Natural killer cell (primary cell): ENCODE measurements around the gene FRRS1L. TPM values are rescaled to one million over a fixed set of nuclear protein-coding genes. Genes with fewer than 3 reads are reported as not detected.

Experiments
- ATAC-seq, 3 donors: fragments of 150-1000 bp in 2 of 3; fragments of 200-7000 bp in 1 of 3; cut with Tn5 transposase; 1 replicate in 1 of 3; 2 replicates in 2 of 3; pipeline ENCODE4 v1.10.0; 2021; ENCODE audit warnings: mild to moderate bottlenecking in 2 of 3, moderate library complexity in 2 of 3
- DNase-seq, 2 donors: peaks; one replicate each; pipeline versions ENCODE4 v3.0.0 to v3.0.0-alpha.2; 2013 to 2021; ENCODE audit warnings: mixed read lengths in 1 of 2
- H3K27ac ChIP-seq: one replicate; pipeline ENCODE4 v1.5.1; 2013; ENCODE audit warnings: mild to moderate bottlenecking, low read length
- H3K27me3 ChIP-seq: one replicate; pipeline ENCODE4 v1.6.1; 2013; ENCODE audit warnings: low read length; ENCODE audit not compliant: control insufficient read depth, insufficient read depth
- H3K36me3 ChIP-seq: one replicate; pipeline ENCODE4 v1.6.1; 2013; ENCODE audit warnings: low read length; ENCODE audit not compliant: control insufficient read depth, insufficient read depth
- H3K4me1 ChIP-seq: one replicate; pipeline ENCODE4 v1.6.1; 2013; ENCODE audit warnings: low read length; ENCODE audit not compliant: control insufficient read depth, insufficient read depth
- H3K4me3 ChIP-seq: one replicate; pipeline ENCODE4 v1.5.1; 2013; ENCODE audit warnings: low read length
- H3K9me3 ChIP-seq: one replicate; pipeline ENCODE4 v1.6.1; 2013; ENCODE audit warnings: low read length; ENCODE audit not compliant: control insufficient read depth, insufficient read depth
- H3K27ac Mint-ChIP-seq, 2 donors: one replicate each; pipeline ENCODE4 v1.8.0; 2022; ENCODE audit warnings: mild to moderate bottlenecking in 2 of 2, mixed read lengths in 2 of 2, moderate library complexity in 1 of 2
- H3K27me3 Mint-ChIP-seq, 2 donors: one replicate each; pipeline ENCODE4 v1.8.0; 2022; ENCODE audit warnings: low read depth in 2 of 2, mixed read lengths in 2 of 2
- H3K36me3 Mint-ChIP-seq: one replicate; pipeline ENCODE4 v1.8.0; 2022; ENCODE audit warnings: mixed read lengths
- H3K4me1 Mint-ChIP-seq, 2 donors: one replicate each; pipeline ENCODE4 v1.8.0; 2022; ENCODE audit warnings: mixed read lengths in 2 of 2
- H3K4me3 Mint-ChIP-seq: one replicate; pipeline ENCODE4 v1.8.0; 2022; ENCODE audit warnings: mild to moderate bottlenecking, moderate library complexity, mixed read lengths
- H3K9me3 Mint-ChIP-seq, 2 donors: one replicate each; pipeline ENCODE4 v1.8.0; 2022; ENCODE audit warnings: mixed read lengths in 2 of 2
- CTCF ChIP-seq: fragments of 200-600 bp; IDR thresholded peaks from one replicate; pipeline ENCODE4 v1.8.0; 2022; ENCODE audit warnings: antibody characterized with exemption
- whole genome bisulfite sequencing: methylation state at CpG from one replicate; pipeline ENCODE4 v1.1.7; 2013; ENCODE audit warnings: missing lambda C conversion rate; ENCODE audit not compliant: insufficient coverage; 5-methylcytosine and 5-hydroxymethylcytosine counted together
- intact Hi-C: fragments of 100-400 bp; cut with micrococcal nuclease; formaldehyde crosslinking; loops from one replicate; pipeline ENCODE4 v1.14.2; 2022
- total RNA-seq, 4 donors: library from RNA; stranded (reverse); fragments of 120-200 nt in 1 of 4; gene quantifications; one replicate each; pipeline versions ENCODE4 v1.2.3 to v1.2.4, GENCODE V29; 2013 to 2022

FRRS1L gene
- total RNA-seq, 3 donors from 2014 or later (not counting 1 experiment from before 2014, with no cell fraction given) = not detected

DNA sequence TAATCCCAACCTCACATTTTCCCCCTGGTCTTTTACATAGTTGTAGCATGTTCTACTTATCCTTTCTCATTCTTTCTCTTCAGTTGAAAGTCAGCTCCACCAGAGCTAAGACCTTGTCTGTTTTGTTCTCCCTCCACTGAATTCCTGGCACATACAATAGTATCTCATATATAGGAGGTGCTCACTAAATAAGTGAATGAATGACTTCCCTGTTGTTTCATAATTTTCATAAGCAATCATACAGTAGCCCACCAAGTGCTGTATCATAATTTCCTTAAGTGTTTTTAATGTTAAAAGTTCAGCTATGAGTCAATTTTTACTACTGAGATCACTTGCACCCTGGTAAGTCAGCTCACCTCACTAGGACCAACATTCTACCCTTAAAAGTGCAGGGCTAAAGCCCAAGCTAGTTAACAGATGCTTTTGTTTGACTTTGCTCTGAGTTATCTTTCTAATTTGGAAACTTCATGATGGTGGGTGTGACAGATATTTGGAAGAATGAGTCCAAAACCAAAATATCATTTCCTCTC, 74.9 kb downstream of the FRRS1L start:
- H3K27ac ChIP-seq = no peak overlapping the region
- H3K4me1 Mint-ChIP-seq = peaks cover 26 to 34% of the 10 kb centered on the region in 2 donors
- no peaks in the 10 kb centered on the region for H3K9me3 ChIP-seq
- no peak for ATAC-seq
- no peaks in the 10 kb centered on the region for H3K27me3 Mint-ChIP-seq
- H3K36me3 ChIP-seq = peaks cover 49% of the 10 kb centered on the region
- H3K27ac Mint-ChIP-seq = no peak overlapping the region
- H3K27me3 ChIP-seq = no peaks in the 10 kb centered on the region
- H3K4me3 Mint-ChIP-seq = no peak overlapping the region
- no peak overlapping the region for H3K4me3 ChIP-seq
- DNase-seq = no peak
- H3K36me3 Mint-ChIP-seq = no peaks in the 10 kb centered on the region
- H3K4me1 ChIP-seq = no peaks in the 10 kb centered on the region
- H3K9me3 Mint-ChIP-seq = no peaks in the 10 kb centered on the region
- intact Hi-C loops = no loop called here
- TF ChIP-seq CTCF = no peak

GRCh38 chr9:109088221-109088620, 78.8 kb downstream of the FRRS1L start:
- Mint-ChIP-seq H3K4me1 (peaks cover 5 to 6% of the 10 kb centered on the region in 2 donors), H3K36me3 (peaks cover 12% of the 10 kb centered on the region), H3K27ac (no peak overlapping the region), H3K27me3 (no peaks in the 10 kb centered on the region), H3K9me3 (no peaks in the 10 kb centered on the region), H3K4me3 (no peak overlapping the region)
- DNase-seq (no peak), ATAC-seq (no peak)
- Histone ChIP-seq H3K27ac (no peak overlapping the region), H3K27me3 (no peaks in the 10 kb centered on the region), H3K4me3 (no peak overlapping the region), H3K9me3 (no peaks in the 10 kb centered on the region), H3K36me3 (peaks cover 48% of the 10 kb centered on the region), H3K4me1 (no peaks in the 10 kb centered on the region)
- intact Hi-C loops = no loop called here
- no peak for TF ChIP-seq CTCF
- WGBS = 99% methylated on average over 7 of the region's 7 CpGs

GRCh38 chr9:109087795-109088194, 79.3 kb downstream of the FRRS1L start:
- no peaks in the 10 kb centered on the region for H3K27me3 ChIP-seq
- Mint-ChIP-seq H3K4me3 (no peak overlapping the region), H3K4me1 (peaks cover 5 to 6% of the 10 kb centered on the region in 2 donors), H3K9me3 (no peaks in the 10 kb centered on the region), H3K27me3 (no peaks in the 10 kb centered on the region), H3K36me3 (peaks cover 12% of the 10 kb centered on the region), H3K27ac (no peak overlapping the region)
- H3K36me3 ChIP-seq = peaks cover 46% of the 10 kb centered on the region
- no peaks in the 10 kb centered on the region for H3K9me3 ChIP-seq
- H3K4me1 ChIP-seq = no peaks in the 10 kb centered on the region
- no peak for TF ChIP-seq CTCF
- DNase-seq (no peak), ATAC-seq (no peak)
- intact Hi-C loops = no loop called here
- WGBS = 95% methylated on average over 1 of the region's 2 CpGs
- no peak overlapping the region for H3K27ac ChIP-seq
- H3K4me3 ChIP-seq = no peak overlapping the region

DNA sequence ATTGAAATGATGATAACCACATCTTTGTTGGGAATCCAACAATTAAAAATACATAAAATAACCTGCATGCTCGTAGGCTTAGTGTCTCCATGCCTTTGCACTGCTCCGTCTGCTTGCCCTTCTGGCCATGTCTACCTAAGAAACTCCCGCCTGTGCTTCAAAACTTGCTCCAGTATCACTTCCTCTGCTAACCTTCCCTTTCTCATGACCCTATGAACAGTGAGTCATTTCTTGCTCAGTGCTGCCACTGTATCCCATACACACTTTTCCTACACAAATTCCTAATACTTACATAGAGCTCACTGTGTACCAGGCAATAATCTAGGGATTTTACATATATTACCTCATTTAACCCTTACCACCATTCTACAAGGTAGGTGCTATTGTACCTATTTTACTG, 80.8 kb downstream of the FRRS1L start:
- no peak overlapping the region for H3K27ac ChIP-seq
- H3K4me3 Mint-ChIP-seq = no peak overlapping the region
- no peaks in the 10 kb centered on the region for H3K4me1 ChIP-seq
- intact Hi-C loops = no loop called here
- H3K27me3 Mint-ChIP-seq = no peaks in the 10 kb centered on the region
- no peaks in the 10 kb centered on the region for H3K27me3 ChIP-seq
- H3K27ac Mint-ChIP-seq = no peak overlapping the region
- no peaks in the 10 kb centered on the region for H3K9me3 ChIP-seq
- no peak for TF ChIP-seq CTCF
- H3K36me3 Mint-ChIP-seq = peaks cover 12% of the 10 kb centered on the region
- H3K4me1 Mint-ChIP-seq = peaks cover 0 to 6% of the 10 kb centered on the region in 2 donors
- no peaks in the 10 kb centered on the region for H3K9me3 Mint-ChIP-seq
- no peak for DNase-seq
- ATAC-seq = no peak
- peaks cover 43% of the 10 kb centered on the region for H3K36me3 ChIP-seq
- 90% methylated on average over 3 of the region's 3 CpGs for WGBS
- no peak overlapping the region for H3K4me3 ChIP-seq
